Tibial artery (tissue), 4 donors: ENCODE measurements around the gene HNRNPK.

Experiments
- DNase-seq, 2 donors: peaks; one replicate each; pipeline ENCODE4 v3.0.0-alpha.2; 2019
- H3K27ac ChIP-seq, 2 donors: fragments of 200-600 bp; sonication (generic) in 1 of 2; 1 replicate in 1 of 2; 2 replicates in 1 of 2; pipeline ENCODE4 v1.5.1; 2018 to 2019; ENCODE audit warnings: mild to moderate bottlenecking in 1 of 2
- H3K27me3 ChIP-seq, 2 donors: fragments of 200-600 bp; sonication (generic) in 1 of 2; one replicate each; pipeline versions ENCODE4 v1.5.1 to v1.6.0; 2016 to 2019
- H3K36me3 ChIP-seq, 3 donors: fragments of 200-600 bp; sonication (generic) in 2 of 3; one replicate each; pipeline ENCODE4 v1.5.1; 2016 to 2019; ENCODE audit warnings: mild to moderate bottlenecking in 2 of 3
- H3K4me1 ChIP-seq, 4 donors: fragments of 200-600 bp; sonication (generic) in 2 of 4; 1 replicate in 3 of 4; 2 replicates in 1 of 4; pipeline ENCODE4 v1.5.1; 2016 to 2019
- H3K4me3 ChIP-seq, 2 donors: fragments of 200-600 bp; sonication (generic) in 1 of 2; 1 replicate in 1 of 2; 2 replicates in 1 of 2; pipeline ENCODE4 v1.5.1; 2018 to 2019; ENCODE audit warnings: mild to moderate bottlenecking in 2 of 2
- H3K9me3 ChIP-seq, 3 donors: fragments of 200-600 bp; sonication (generic) in 1 of 3; one replicate each; pipeline ENCODE4 v1.5.1; 2016 to 2019
- intact Hi-C: fragments of 100-400 bp; cut with DNase I; formaldehyde crosslinking; loops from one replicate; pipeline ENCODE4 v1.15.0; 2023; ENCODE audit warnings: low total_unique reads
- TF ChIP-seq, protein P1 (sequence below), 2 experiments: fragments of 200-600 bp in 1 of 2; fragments of 450-650 bp in 1 of 2; IDR thresholded peaks; one replicate each; pipeline ENCODE4 v1.5.1; 2017 to 2019; ENCODE audit warnings: antibody characterized with exemption in 2 of 2, mild to moderate bottlenecking in 1 of 2, moderate library complexity in 1 of 2

Gene HNRNPK

DNA sequence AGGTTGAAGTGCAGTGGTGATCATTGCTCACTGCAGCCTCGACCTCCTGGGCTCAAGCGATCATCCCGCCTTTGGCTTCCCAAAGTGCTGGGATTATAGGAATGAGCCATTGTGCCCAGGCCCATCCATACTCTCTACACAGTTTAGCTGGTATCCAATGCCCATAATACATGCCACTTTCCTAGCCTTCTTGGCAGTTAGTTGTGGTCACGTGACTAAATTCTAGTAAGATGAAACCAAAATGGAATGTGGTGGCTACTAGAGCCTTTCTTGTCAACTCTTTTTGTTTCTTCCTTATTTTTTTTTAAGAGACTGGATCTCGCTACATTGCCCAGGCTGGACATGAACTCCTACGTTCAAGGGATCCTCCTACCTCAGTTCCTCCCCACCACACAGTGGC, 43.5 kb downstream of the HNRNPK start:
- intact Hi-C loops = no loop called here
- TF ChIP-seq, protein P1, sequence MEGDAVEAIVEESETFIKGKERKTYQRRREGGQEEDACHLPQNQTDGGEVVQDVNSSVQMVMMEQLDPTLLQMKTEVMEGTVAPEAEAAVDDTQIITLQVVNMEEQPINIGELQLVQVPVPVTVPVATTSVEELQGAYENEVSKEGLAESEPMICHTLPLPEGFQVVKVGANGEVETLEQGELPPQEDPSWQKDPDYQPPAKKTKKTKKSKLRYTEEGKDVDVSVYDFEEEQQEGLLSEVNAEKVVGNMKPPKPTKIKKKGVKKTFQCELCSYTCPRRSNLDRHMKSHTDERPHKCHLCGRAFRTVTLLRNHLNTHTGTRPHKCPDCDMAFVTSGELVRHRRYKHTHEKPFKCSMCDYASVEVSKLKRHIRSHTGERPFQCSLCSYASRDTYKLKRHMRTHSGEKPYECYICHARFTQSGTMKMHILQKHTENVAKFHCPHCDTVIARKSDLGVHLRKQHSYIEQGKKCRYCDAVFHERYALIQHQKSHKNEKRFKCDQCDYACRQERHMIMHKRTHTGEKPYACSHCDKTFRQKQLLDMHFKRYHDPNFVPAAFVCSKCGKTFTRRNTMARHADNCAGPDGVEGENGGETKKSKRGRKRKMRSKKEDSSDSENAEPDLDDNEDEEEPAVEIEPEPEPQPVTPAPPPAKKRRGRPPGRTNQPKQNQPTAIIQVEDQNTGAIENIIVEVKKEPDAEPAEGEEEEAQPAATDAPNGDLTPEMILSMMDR (IDR thresholded peaks at IDR 0.05) = no peak
- Histone ChIP-seq H3K36me3 (peaks cover 11 to 31% (median 20%) of the 10 kb centered on the region in 3 donors), H3K4me3 (no peak overlapping the region), H3K9me3 (no peaks in the 10 kb centered on the region), H3K4me1 (no peaks in the 10 kb centered on the region), H3K27me3 (no peaks in the 10 kb centered on the region), H3K27ac (no peak overlapping the region)
- DNase-seq = no peak

DNA sequence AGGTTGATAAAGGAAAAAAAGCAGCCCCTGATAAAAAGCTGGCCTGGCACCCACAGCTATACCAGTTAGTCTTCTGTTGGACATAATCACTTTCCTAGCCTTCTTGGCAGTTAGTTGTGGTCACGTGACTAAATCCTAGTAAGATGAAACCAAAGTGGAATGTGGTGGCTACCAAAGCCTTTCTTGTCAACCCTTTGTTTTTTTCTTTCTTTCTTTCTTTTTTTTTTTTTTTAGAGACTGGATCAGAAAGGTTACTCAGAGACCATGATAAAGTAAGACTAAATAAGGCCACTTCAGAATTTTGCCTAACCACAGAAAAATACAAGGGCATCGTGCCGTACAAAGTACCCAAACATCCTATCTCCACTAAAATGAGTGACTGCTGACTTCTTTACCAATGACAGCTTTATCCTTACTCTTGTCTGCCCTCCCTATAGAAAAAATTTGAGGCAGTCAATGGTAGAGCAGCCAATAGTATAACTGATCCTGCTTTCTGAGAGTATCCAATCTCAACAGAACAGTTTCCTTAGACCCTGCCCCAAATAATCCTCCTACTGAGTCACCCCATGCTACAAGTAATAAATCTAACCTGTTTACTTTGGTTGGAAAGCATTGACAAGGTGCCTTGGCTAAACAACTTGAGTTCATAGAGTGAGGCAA, 44.6 kb downstream of the HNRNPK start:
- Histone ChIP-seq H3K4me1 (no peaks in the 10 kb centered on the region), H3K27me3 (no peaks in the 10 kb centered on the region), H3K9me3 (no peaks in the 10 kb centered on the region), H3K4me3 (no peak overlapping the region), H3K36me3 (peaks cover 11 to 20% (median 15%) of the 10 kb centered on the region in 3 donors), H3K27ac (no peak overlapping the region)
- TF ChIP-seq, protein P1 (IDR thresholded peaks at IDR 0.05) = no peak
- no peak for DNase-seq
- intact Hi-C loops = no loop called here

DNA sequence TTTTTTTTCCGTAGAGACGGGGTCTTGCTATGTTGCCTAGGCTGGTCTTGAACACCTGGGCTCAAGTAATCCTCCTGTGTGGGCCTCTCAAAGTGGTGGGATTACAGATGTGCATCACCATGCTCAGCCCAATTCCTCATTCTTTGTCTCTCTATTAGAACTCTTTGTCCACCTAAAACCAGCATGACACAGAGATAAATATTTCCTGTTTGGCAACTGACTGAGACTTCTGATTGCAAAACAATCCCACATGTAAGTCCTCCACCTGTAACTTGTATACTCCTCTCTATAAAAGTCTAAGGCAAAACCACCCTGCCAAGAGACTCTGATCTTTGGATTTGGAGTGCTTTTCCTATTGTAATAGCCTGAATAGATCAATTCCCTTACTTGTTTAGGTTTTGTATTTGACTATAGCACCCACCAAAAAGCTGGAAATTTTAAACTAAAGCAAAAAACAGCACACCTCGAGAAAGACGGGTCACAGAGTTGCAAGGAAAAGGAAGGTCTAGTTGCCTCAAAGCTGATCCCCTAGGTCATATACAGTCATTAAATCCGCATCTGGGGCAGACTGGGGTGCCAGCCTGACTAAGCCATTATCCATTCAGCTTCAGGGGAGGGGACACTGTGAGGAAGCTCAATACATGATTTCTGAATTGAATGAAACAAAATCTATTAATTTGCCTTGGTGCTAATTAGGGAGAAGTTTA, 45.3 kb downstream of the HNRNPK start:
- no peaks in the 10 kb centered on the region for H3K4me1 ChIP-seq
- TF ChIP-seq, protein P1 (IDR thresholded peaks at IDR 0.05) = no peak
- no peak overlapping the region for H3K27ac ChIP-seq
- DNase-seq = no peak
- peaks cover 11 to 13% (median 13%) of the 10 kb centered on the region in 3 donors for H3K36me3 ChIP-seq
- no peaks in the 10 kb centered on the region for H3K9me3 ChIP-seq
- intact Hi-C loops = no loop called here
- H3K4me3 ChIP-seq = no peak overlapping the region
- H3K27me3 ChIP-seq = no peaks in the 10 kb centered on the region

DNA sequence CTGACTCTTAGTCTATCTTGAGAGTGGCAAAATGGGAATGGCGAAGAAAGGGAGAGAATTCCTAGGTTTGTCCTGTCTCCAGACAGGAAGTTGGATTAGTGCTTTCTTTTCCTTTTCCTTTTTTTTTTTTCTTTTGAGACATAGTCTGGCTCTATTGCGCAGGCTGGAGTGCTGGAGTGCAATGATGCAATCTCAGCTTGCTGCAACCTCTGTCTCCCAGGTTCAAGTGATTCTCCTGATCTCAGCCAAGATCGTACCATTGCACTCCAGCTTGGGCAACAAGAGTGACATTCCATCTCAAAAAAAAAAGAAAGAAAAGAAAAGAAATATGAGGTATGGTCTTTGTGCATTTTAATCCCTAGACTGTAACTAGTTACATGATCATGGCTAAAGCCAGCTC, 46.2 kb downstream of the HNRNPK start:
- intact Hi-C loops = no loop called here
- no peaks in the 10 kb centered on the region for H3K27me3 ChIP-seq
- DNase-seq = no peak
- no peaks in the 10 kb centered on the region for H3K4me1 ChIP-seq
- TF ChIP-seq, protein P1 (IDR thresholded peaks at IDR 0.05) = no peak
- no peak overlapping the region for H3K4me3 ChIP-seq
- peaks cover 3 to 4% (median 4%) of the 10 kb centered on the region in 3 donors for H3K36me3 ChIP-seq
- no peaks in the 10 kb centered on the region for H3K9me3 ChIP-seq
- H3K27ac ChIP-seq = no peak overlapping the region

DNA sequence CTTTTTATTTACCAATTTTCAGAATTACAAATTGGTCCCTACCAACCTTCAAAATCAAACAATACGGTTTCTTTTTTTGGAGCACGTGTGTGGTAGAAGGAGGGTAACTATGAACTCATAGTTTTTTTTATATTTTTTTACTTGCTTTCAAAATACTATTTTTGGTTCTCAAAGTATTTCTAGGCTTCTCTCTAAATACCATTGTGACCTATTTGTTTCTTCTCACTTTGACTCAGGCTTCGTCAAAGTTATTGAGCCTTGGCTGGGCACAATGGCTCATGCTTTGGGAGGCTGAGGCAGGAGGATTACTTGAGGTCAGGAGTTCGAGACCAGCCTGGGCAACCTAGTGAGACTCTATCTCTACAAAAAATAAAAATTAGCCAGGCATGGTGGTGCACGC, 47.2 kb downstream of the HNRNPK start:
- Histone ChIP-seq H3K27me3 (no peaks in the 10 kb centered on the region), H3K9me3 (no peaks in the 10 kb centered on the region), H3K36me3 (no peaks in the 10 kb centered on the region), H3K27ac (no peak overlapping the region), H3K4me3 (no peak overlapping the region), H3K4me1 (no peaks in the 10 kb centered on the region)
- DNase-seq = no peak
- intact Hi-C loops = no loop called here
- TF ChIP-seq, protein P1 (IDR thresholded peaks at IDR 0.05) = no peak
